NT2/D1 (cell line): ENCODE results near the gene NMRK2.

Source experiments
- SUZ12 ChIP-seq: IDR thresholded peaks from 2 replicates; pipeline ENCODE4 v1.6.1; 2011; ENCODE audit not compliant: insufficient read length, insufficient read depth; ENCODE audit errors: extremely low read depth
- YY1 ChIP-seq: IDR thresholded peaks from 2 replicates; pipeline ENCODE4 v1.6.1; 2011; ENCODE audit not compliant: insufficient read length, insufficient read depth
- ZNF274 ChIP-seq: IDR thresholded peaks from 2 replicates; pipeline ENCODE4 v1.6.1; 2011; ENCODE audit warnings: mild to moderate bottlenecking, low read depth, low read length

DNA sequence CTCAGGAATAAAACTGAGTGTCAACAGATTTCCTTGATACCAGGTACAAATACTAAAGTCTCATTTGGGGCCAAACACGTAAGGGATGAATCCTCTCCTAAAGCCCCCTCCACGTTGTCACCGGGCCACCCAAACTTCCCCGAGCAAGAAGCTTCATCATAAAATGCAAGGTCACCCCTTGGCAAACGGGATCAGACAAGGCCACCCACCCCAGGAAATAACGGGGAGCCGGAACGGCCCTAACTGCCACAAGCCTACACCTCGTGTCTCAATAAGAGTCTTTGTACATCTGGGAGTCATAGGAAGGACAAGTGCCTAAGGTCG, 51.7 kb downstream of the NMRK2 start:
- TF ChIP-seq ZNF274 (no peak), YY1 (no peak), SUZ12 (no peak)
